OCI-LY1 (cell line): Measurements from ENCODE around the gene SPG11.

Experiments used
- CTCF ChIP-seq: fragments of 200-600 bp; sonication (generic), shearing (Covaris generic); IDR thresholded peaks from 2 replicates; pipeline ENCODE4 v1.5.1; 2017; ENCODE audit warnings: mild to moderate bottlenecking, antibody characterized with exemption, low read length, moderate library complexity, mixed read lengths
- EZH2 ChIP-seq: fragments of 200-600 bp; sonication (generic), shearing (Covaris generic); IDR thresholded peaks from 2 replicates; pipeline ENCODE4 v1.8.0; 2017; ENCODE audit warnings: borderline replicate concordance, mixed run types, mild to moderate bottlenecking, antibody characterized with exemption, low read length, moderate library complexity, mixed read lengths

- TF ChIP-seq CTCF, result no peak
- no peak for TF ChIP-seq EZH2
Measured at GRCh38 chr15:44659056-44659455, 4.4 kb downstream of the SPG11 start.
